AG04449 (cell line): Measurements from ENCODE around the gene CACNB2.
"Not testable (repeated sequence)": the region's sequence is repeated elsewhere in the genome, so short reads cannot be mapped to it uniquely, and the experiment has no call there.

ENCODE experiments used
- CTCF ChIA-PET: fragments of 350-600 bp; formaldehyde crosslinking; extraction: SDS; loops from one replicate; lab custom pipeline; 2021; ENCODE audit warnings: antibody characterized with exemption; lab: Yijun Ruan, JAX
- POLR2A ChIA-PET: fragments of 400-600, 350-600 bp; formaldehyde crosslinking; extraction: SDS; loops from one replicate; lab custom pipeline; 2020; ENCODE audit warnings: antibody characterized with exemption, inconsistent platforms; lab: Yijun Ruan, JAX
- DNase-seq: peaks from one replicate; pipeline ENCODE4 v3.0.0-alpha.2; 2010; ENCODE audit warnings: low read depth, low spot score
- H3K4me3 ChIP-seq: 2 replicates; pipeline ENCODE4 v1.5.1; 2011; ENCODE audit warnings: low read depth, mild to moderate bottlenecking, control low read depth, low read length
- TF ChIP-seq, protein P1 (sequence below): IDR thresholded peaks from one replicate; pipeline ENCODE4 v1.5.1; 2011; ENCODE audit warnings: mild to moderate bottlenecking, moderate library complexity, low read length, control low read depth, inconsistent platforms; ENCODE audit not compliant: insufficient read depth; ENCODE audit errors: missing control alignments

CACNB2 gene

DNA sequence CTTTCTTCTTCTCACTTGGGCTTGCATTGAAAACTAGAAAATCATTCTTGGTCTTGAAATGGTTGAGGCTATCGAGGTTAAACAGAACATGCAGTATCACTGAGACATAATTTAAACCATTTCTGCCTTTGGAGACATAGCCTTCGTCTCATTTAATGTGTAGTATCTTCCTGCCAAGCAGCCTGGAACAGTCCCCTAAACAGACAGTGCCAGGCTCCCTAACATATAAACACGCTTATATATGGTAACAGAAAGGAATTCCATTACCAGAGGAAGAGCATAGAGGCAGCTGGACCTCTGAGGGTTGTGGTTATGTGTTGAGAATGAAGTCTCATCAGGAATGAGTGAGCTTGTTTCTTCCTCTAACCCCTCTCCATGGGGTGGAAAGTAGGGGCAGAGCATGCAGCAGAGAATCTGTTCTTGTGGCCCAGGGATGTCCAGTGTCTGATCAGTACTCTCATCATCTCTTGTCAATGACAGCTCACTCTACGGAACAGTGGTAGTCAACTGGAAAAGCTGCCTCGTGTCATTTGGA lies 11.2 kb downstream of the CACNB2 start:
- DNase-seq: no peak
- ChIA-PET CTCF (no interaction called here), POLR2A (no interaction called here)
- no peak overlapping the region for H3K4me3 ChIP-seq
- TF ChIP-seq, protein P1, sequence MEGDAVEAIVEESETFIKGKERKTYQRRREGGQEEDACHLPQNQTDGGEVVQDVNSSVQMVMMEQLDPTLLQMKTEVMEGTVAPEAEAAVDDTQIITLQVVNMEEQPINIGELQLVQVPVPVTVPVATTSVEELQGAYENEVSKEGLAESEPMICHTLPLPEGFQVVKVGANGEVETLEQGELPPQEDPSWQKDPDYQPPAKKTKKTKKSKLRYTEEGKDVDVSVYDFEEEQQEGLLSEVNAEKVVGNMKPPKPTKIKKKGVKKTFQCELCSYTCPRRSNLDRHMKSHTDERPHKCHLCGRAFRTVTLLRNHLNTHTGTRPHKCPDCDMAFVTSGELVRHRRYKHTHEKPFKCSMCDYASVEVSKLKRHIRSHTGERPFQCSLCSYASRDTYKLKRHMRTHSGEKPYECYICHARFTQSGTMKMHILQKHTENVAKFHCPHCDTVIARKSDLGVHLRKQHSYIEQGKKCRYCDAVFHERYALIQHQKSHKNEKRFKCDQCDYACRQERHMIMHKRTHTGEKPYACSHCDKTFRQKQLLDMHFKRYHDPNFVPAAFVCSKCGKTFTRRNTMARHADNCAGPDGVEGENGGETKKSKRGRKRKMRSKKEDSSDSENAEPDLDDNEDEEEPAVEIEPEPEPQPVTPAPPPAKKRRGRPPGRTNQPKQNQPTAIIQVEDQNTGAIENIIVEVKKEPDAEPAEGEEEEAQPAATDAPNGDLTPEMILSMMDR: no peak

DNA sequence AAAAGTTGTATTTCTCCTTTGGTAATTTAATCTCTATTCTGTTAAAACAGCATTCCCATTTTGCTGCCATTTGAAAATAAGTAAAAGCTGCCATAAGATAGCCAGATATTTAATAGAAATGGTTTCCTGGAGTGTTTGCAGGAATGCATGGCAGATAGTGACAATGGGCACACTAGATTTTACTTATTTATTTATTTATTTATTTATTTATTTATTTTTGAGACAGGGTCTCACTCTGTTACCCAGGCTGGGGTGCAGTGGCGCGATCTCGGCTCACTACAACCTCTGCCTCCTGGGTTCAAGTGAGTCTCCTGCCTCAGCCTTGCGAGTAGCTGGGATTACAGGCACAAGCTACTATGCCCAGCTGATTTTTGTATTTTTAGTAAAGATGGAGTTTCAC lies 13.2 kb downstream of the CACNB2 start:
- POLR2A ChIA-PET, H3K4me3 ChIP-seq, DNase-seq, CTCF ChIA-PET: not testable (repeated sequence)

DNA sequence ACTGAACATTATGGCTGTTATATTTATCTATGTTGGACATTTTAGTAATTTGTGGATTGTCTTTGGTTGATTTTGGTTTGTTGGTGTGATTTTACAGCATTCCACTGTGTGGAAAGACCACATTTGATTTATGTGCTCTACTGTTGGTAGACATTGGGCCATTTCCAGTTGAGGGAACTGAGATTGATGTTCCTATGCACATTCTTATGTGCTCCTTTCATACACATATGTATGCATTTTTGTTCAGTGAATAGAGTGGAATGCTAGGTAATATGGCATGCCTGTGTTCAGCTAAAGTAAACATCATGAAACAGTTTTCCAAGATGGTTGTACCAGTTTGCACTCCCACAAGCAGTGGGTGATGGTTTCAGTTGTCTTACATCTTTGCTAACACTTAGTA lies 15.1 kb downstream of the CACNB2 start:
- DNase-seq: no peak
- POLR2A ChIA-PET: no interaction called here
- H3K4me3 ChIP-seq: no peak overlapping the region
- CTCF ChIA-PET: interaction anchor here (1.2 kb wide), 1 partner anchor 281 kb away, joined by 3 read pairs; no protein-coding TSS in a partner anchor
- TF ChIP-seq, protein P1: no peak

DNA sequence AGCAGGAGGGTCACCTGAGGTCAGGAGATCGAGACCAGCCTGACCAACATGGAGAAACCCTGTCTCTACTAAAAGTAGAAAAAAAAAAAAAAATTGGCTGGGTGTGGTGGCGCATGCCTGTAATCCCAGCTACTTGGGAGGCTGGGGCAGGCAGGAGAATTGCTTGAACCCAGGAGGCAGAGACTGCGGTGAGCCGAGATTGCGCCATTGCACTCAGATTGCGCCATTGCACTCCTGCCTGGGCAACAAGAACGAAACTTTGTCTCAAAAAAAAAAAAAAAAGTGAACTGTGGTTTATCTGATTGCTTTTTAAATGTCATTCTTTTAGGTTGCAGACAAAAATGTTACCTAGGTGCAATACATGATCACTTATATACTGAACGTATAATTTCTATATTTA lies 16.6 kb downstream of the CACNB2 start:
- DNase-seq, POLR2A ChIA-PET, CTCF ChIA-PET, H3K4me3 ChIP-seq: not testable (repeated sequence)

DNA sequence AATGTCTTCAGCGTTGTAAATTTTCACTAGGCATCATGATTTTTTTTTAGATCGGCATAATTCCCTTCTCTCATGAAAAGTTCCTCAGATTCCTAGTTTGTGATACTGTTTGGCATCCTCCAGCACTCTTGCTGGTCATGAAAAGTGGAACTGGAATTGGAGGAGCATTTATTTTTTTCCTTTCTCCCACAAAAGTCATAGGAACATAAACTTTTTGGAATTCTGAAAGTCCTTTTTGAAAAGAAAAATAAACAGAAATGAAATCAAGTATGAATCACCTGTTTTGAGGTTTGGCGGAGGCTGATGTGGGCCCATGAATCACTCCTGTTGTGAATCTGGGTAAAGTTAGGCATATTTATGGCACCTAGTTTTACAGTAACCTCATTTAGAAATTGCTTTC lies 17.7 kb downstream of the CACNB2 start:
- CTCF ChIA-PET: no interaction called here
- no peak overlapping the region for H3K4me3 ChIP-seq
- POLR2A ChIA-PET: no interaction called here
- no peak for DNase-seq
- TF ChIP-seq, protein P1: no peak

DNA sequence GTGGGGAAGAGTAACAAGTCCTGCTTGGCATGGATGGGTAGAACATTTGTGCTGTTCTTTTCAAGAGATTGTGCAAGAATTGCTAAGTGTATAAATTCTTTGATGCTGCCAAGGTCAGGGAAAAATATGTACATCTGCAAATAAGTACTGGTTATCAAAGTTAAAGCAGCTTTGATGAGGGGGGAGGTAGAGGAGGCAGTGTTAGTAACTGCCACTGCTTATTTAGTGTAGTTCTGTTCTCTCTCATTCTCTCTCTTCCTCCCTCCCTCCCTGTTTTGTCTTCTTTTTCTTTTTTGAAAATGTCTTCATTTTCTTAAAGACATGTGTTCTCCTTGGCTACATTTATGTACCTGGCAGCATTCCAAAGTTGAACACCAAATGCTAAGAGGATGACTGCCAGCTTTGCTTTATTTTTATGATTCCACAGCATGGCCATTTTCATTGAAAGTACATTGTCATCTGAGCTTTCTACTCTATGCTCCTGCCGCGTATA lies 18.6 kb downstream of the CACNB2 start:
- CTCF ChIA-PET: no interaction called here
- POLR2A ChIA-PET: no interaction called here

DNA sequence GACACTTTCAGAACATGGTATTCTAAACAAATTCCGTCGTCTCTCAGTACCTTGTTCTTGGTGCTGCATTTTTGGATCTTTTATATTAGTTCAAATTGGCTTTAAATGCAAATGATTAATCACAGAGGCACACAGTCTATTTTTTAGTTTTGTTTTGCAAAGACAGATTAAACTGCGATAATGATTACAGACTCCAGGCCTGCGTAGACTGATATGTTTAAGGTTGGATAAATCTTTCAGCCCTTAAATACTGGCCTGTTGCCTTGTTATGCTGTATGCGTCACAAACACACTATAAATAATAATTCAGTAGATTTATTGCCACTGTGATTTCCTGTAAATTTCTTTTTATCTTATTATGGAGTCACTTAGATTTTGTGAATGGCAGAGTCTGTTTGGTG lies 19.3 kb downstream of the CACNB2 start:
- TF ChIP-seq, protein P1: no peak
- no peak for DNase-seq
- H3K4me3 ChIP-seq: no peak overlapping the region
- ChIA-PET CTCF (no interaction called here), POLR2A (no interaction called here)

More for the DNA sequence above, 18.6 kb downstream of the CACNB2 start:
- no peak for DNase-seq
- H3K4me3 ChIP-seq: no peak overlapping the region
- TF ChIP-seq, protein P1: no peak
